ENCODE data around the gene CHN2.
A peak's percentile ranks its signal among the peaks of the same experiment; 100 is the strongest.
"Not testable (repeated sequence)": the region's sequence is repeated elsewhere in the genome, so short reads cannot be mapped to it uniquely, and the experiment has no call there.

Gene CHN2

DNA sequence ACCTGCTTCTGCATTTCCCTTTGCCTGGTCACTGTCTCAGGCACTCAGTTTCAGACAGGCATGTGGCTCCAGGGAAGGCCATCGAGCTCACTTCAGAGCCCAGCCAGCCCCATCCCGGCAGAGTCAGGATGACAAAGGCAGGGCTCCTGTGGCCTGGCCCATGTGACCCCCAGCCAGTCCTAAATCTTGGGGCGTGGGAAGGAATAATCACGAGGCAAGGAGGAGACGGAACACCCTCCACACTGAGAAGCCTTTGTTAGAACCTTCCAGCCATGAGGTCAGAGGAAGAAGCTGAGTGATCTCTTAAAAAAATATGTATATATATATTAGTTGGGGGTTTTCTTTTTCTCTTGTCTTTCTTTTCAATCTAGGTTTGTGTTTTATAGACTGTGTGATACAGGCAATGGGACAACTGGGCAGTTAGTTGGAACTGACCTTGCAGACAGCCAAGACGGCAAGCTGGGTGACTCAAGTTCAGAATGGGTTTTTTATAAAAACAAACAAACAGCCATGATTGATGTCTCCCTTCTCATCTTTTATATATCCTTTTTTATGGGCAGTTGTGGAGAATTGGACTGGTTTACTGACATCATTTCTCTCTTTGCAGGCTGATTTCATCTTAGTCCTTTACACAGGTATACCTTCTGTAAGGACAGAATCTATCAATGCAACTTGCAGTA lies 60.8 kb downstream of the CHN2 start:
- no peak for DNase-seq

DNA sequence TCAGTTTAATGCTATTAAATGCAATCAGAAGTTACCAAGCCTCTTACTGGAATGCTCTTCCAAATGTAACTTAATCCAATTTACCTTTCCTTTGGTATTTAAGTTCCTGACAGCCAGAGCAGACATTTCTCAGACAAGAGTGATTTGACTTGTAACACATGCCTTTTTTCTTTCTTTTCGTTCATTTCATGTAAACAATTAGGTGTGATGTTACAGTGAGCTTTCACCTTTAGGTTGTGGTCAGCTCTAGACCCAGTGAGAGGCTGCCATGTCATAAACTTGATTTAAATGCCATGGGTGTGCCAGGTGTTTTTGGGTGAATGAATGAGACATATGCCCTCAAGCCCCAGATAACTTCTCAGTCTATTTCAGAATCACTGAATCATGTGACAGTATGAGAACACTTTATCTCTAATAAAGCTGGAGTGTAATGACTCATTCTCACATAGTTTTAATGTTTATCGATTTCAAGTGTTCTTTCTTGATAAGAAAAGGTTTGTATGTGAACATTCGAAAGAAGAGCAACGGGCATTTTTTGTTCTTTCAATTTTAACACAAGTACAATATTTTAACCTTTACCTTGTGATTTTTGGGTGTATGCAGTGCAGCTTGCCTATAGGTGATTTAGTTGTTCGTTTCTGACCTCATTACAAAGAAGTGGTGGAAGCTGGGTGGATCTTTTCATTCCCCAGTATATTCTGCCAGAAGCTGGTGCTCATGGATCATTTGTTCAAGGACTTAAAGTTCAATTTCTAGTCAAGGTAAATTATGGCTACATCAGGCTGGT lies 61.5 kb downstream of the CHN2 start:
- no peak for DNase-seq

DNA sequence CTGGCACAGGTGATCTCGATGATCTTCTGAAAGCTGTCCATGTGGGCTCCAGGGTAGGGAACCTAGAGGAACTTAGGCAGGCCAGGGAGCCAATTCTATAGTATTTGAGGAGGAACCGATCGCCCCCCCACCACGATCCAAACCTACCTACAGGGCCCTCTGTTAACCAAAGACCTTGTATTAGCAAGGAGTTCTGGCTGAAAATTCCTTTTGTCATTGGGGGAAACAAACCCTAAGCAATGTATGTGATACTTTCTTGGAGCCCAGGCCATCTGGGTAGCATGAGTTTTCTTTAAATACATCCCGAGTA lies 62.1 kb downstream of the CHN2 start:
- no peak for DNase-seq

DNA sequence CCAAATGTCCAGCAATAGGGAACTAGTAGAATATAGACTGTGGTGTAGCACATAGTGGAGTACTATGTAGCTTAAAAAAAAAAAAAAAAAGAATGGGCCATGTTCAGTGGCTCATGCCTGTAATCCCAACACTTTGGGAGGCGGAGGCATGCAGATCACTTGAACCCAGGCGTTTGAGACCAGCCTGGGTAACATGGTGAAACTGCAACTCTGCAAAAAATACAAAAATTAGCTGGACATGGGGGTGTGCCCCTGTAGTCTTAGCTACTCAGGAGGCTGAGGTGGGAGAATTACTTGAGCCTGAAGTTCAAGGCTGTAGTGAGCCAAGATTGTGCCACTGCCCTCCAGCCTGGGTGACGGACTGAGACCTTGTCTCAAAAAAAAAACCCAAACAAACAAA lies 64.4 kb downstream of the CHN2 start:
- DNase-seq, result no peak

DNA sequence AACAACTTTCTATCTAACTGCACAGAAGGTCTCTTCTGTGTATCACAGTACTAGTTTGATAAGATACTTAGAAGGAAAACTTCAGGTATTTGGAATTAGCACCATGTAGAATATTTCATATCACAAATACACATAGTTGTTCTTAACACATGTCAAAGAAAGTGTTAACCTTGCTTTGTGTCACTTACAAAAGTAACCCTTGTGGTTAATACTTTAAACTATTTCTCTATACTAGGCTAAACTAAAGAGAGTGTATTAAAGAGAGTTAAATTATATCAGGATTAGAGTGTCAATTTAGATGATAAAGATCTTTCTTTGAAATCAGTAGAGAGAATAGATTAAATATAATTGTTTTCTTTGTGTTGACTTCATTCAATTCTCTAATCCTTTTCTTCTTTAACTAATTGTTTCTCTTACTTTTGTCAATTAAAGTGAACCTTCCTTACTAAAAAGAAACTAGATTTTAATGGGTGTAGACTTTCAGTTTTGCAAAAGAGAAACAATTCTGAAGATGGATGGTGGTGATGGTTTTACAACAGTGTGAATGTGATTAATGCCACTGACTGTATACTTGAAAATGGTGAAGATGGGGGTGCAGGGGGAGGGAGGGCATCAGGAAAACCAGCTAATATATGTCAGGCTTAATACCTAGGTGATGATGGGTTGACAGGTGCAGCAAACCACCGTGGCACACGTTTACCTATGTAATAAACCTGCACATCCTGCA lies 67.8 kb downstream of the CHN2 start:
- DNase-seq, result no peak

DNA sequence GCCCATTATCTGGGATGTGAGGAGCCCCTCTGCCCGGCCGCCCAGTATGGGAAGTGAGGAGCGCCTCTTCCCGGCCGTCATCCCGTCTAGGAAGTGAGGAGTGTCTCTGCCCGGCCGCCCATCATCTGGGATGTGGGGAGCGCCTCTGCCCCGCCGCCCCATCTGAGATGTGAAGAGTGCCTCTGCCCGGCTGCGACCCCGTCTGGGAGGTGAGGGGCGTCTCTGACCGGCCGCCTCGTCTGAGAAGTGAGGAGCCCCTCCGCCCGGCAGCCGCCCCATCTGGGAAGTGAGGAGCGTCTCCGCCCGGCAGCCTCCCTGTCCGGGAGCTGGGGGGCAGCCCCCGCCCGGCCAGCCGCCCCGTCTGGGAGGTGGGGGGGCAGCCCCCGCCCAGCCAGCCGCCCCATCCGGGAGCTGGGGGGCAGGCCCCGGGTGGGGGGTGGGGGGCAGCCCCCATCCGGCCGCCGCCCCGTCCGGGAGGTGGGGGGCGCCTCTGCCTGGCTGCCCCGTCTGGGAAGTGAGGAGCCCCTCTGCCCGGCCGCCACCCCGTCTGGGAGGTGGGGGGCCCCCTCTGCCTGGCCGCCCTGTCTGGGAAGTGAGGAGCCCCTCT lies 69.1 kb downstream of the CHN2 start:
- not testable (repeated sequence) for DNase-seq

DNA sequence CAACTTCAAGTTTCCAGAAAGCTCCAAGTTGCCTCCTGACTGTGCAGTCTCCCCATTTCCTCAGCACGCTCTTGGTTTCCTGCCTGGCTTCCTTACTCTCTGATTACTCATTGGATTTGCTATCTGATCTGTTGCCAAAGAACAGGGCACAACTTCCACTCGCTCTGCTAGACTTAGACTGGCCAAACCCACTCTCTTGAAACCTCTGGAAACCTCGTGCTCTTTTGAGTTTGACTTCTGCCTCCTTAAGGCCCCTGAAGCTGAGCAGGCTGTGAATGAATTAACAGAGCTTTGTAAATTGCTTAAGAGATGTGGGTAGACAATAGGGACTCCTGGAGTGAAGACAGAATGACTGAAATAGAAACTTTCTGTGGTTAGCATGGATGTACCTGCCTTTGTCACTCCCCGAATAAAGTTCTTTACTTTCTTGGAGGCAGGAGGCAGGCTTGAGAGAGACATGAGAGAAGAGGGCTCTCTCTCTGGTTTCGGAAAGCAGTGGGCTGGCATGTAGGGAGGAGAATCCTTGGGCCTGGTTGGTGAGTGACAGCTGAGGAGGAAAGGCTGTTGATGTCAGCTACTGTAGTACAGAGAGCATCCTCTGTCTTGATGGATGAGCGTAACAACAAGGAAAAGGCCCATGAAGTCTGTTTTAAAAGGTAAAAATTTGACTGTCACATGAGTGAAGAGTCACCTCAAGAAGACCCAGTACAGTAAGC lies 70.8 kb downstream of the CHN2 start:
- DNase-seq, result no peak

DNA sequence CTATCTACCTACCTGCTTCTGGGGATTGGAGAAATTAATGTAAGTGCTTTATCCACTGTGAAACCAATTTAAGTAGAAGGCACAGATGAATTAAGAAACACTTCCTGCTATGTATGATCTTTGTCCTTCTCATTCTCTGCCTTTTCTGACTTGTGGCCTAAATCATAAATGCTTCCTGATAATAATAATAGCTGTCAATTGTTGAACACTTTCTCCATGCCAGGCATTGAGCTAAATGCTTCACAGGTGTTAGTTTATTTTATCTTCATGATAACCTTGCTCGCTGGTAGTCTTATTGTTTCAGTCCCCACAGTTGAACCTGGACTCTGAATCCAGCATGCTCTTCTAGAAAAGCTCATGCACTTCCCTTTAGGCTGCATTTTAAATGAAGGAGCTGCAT lies 75.4 kb downstream of the CHN2 start:
- DNase-seq, result no peak

DNA sequence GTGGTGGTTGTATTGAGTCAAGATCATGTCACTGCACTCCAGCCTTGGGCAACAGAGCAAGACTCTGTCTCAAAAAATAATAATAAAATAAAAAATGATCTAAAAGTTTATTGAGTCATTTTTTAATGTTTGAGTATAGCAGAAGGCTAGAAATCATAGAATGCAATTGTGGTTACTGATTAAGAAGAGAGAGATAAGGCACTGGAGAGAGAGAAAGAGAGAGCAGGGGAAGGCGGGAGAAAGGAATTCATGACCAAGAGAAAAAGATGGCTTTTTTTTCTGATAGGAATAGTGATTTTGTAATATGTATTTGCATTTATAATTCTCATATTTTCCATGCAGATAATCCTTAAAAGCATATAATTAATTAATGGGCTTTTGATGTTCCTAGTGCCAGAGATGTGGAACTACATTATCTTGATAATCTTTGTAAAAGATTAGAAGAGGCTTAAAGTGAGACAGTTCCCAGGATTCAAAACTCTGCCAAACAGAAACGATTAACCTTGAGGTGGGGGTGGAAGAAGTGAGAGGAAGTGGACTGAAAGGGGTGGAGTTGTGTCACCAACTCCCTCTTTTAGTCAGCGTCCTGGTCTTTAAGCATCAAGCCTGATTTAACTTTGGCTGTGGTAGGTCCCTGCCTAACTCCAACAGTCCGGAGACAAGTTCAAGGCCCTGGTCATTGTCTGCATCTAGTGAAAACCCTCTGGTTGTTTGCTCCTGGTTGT lies 76.2 kb downstream of the CHN2 start:
- no peak for DNase-seq

DNA sequence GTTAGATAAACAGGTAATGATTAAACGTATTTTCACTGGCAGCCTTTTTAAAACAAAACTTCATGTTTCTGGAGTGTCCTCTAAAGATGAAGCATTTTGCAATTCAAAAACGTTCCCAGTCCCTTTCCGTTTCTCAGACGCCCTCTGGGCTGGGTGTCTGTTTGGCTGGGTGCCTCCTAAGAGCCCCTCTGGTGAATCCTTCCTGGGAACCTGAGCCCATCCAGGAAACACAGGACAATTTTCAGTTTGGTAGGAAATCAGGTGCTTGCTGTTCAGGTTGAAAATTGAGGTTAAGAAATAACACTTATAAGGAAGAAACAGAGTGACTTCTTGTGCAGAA lies 76.7 kb downstream of the CHN2 start:
- no peak for DNase-seq

DNA sequence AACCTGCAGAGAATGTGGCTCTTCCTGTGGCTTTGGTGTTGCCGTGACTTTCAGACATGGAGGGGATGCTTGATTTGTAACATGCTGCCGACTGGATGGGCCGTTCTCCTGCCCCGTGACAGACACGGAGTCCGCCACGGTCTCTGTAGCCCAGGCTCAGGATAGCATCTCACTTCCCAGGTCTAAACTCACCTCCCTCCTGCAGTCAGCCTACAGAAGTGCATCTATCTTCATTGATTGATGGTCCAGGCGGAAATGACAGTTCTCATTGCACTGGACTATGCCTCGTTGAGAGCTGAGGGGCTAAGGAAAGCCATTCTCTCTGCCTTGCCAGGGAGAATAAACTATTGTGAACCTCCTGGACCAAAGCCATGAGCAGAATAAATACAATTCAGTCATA lies 77.5 kb downstream of the CHN2 start:
- DNase-seq, result no peak

DNA sequence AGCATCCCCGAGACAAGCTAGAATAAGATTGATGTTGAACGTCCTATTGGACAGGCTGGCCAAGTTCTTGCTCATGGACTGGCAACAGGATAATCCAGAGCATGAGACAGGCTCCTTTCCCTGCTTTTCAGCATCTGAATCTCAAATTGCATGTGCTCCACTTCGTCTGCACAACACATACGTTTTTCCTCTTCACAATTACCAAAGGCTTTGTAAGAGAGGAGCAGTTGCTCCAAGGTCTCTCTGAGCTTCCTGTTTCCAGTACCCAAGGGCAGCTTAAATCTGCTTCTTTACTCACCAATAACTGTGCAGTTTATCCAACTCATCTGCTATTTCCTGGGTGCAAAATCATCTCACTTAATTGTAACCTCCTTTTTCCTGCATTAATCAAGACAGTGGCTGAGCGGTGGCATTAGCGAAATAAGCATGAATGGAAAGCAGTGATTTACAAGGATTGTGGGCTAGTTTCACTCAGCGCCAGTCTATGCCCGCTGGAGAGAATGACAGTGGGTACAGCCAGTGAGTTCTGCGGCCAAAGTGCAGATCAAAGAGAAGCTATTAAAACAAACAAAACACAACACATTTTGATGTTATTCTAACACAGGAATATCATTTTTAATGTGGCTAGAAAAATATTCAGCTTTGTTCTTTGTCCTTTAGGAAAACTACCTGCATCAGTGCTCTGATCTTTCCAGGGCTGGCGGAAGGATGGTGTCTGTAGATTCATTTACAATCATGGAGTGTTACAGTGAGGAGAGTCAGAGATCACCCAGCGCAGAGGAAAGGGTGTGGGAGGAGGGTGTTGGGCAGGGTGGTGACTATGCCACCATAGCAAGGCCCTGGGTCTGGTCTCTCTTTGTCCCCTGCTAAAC lies 79.8 kb downstream of the CHN2 start:
- peak in 32 of 56 donors; percentile 14 to 81 (median 44) for DNase-seq

DNA sequence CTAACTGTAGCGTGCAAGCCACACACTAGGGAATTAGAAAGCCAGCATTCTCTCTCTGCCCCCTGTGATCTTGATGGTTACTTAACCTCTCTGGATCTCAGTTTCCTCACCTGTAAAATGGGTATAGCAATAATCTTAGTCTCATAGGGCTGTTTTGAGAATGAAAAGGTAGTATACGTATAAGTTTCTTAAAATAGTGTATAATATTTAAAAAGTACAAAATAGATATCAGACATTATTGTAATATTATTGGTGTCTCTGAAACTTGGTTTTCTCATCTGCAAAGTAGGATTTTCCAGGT lies 80.4 kb downstream of the CHN2 start:
- no peak for DNase-seq

DNA sequence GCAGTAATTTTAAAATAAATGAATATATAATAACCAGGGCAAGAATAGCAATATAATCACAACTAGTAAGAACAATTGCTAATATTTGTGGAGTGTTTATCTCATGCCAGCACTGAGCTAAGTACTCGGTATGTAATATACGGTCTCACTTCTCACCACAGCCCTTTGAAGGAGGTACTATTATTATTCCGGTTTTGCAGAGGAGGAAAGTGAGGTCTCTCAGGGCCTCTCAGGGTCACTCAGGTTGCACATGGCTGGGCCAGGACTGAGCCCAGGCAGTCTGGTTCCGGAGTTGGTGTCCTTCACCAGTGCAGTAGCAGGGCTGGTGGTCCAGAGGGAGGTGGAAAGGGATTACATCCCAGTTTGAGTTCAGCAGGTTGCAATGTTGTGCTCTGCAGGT lies 80.9 kb downstream of the CHN2 start:
- DNase-seq, result no peak

DNA sequence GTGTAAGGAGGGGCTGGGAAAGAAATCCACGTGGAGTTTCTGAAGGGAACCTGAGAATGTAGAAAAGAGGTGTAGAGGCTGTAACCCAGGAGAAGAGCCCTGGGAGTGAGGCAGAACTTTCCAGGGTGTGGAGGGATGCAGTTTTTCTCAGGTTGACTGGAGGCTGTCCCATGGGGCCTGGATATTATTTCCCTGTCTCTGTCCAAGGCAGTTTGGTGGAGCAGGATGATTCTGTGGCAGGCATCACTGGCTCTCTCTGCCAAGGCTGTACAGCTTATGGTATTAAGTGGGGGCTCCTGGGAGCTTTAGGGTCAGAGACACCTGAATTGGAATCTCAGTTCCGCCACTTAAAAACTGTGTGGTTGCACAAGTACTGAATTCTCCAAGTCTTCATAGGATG lies 81.6 kb downstream of the CHN2 start:
- no peak for DNase-seq

DNA sequence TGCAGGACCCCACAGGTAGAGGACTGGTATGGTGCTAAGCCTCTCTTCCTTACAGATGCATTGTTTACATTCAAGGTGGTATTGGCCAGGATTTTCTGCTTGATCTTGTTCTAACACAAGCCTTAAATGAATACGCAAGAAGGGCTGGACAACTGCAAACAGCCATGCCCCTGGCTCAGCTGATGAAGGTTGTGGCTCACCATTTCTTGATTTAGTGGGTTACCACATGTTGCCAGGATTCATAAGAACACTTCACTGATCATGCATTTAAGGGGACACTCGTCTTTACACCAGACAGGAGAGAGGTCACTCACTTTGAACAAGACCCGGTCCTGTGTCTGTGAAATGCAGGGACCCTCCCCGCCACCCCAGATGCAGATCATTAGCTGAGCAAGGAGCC lies 82.2 kb downstream of the CHN2 start:
- DNase-seq, result no peak

DNA sequence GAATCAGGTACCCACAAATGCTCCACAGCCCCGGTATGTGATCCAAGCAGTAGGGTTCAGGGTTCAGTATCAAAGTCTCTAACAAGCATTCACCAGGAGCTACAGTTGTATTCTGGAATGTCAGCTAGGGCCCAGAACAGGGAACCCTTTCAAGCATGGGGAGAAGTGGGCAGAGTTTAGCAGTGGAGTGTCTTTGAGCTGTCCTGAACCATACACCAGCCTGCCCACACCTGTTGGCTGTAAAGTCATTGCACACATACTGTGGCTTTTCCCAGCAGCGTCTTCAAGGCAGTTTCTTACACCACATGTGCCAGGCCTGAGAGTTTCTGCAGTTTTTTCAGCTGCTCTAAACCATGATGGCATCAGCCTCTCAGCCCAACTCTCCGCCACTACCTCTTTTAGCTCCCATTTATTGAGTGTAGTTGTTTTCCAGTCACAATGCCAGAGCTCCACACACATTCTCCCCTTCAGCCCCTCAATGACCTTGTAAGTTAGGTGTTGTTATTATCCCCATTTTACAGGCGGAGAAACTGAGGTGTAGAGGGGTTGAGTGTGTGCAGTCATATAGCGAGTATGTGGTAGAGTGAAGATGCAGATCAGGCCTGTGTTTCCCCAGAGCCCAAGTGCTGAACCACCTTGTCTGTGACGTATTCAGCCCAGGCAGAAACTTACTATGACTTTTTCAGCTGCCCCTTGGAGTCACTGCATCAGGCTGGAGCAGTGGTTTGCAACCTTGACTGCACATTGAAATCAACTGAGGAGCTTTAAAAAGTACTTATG lies 83.1 kb downstream of the CHN2 start:
- no peak for DNase-seq

DNA sequence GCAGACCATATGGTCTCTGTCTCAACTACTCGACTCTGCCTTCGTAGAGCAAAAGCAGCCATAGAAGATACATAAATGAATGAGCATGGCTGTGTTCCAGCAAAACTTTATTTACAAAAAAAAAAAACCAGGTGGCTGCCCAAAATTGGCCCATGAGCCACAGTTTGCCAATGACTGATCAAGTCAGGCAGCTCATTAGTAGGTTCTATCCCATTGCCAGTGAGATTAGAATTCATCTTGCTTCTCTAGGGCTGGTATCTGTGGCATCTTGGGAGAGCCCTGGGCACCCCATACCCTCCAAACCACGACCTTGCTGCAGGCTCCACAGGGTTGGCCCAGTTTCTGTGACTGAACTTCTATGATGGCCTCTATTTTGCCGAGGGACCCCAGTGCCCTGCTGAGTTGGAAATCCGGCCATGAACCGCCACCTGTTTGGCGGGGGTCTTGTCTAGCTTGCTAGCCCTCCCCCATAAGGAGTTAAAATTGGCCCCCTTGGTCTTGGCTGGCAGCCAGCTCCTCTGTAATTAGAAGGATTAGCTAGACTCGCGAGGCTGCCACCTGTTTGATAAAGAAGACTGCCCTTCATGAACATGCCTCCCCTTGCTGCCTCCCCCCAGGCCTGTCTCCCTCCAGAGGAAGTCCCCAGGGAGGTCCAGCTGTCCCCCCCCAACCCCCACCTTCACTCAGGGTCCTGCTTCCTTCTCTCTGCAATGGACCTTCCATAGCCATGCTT lies 83.9 kb downstream of the CHN2 start:
- no peak for DNase-seq
